Measurements from ENCODE around the gene SMAD7.

The SMAD7 gene

GRCh38 chr18:48988508-48989303 lies 37.9 kb upstream of the SMAD7 start:
- no peak for DNase-seq
- intact Hi-C loops (cut with DNase I): no loop called here

- DNase-seq: no peak
- intact Hi-C loops (cut with DNase I): no loop called here
Observed at GRCh38 chr18:48987821-48988220, 37.1 kb upstream of the SMAD7 start.

GRCh38 chr18:48986851-48987761 lies 36.3 kb upstream of the SMAD7 start:
- DNase-seq: no peak
- intact Hi-C loops (cut with DNase I): no loop called here

DNA sequence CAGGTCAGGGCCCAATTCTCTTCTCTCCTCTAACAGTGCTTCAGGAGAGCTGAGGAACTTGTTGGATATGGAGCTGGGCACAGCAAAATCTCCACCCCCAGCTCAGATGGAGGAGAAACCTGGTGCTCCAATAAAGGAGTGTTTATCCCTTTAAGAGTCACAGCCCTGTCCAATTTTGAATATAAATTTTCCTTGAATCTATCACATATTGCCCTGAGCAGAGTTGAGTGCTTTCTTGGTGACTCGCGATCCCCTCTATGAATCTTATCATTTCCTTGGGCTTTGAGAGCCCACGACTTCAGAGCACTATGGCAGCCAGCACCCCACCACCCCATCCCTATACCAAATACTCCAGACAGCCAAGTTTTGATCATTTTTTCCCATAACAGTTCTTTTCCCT lies 34.4 kb upstream of the SMAD7 start:
- DNase-seq: no peak
- intact Hi-C loops (cut with DNase I): no loop called here

DNA sequence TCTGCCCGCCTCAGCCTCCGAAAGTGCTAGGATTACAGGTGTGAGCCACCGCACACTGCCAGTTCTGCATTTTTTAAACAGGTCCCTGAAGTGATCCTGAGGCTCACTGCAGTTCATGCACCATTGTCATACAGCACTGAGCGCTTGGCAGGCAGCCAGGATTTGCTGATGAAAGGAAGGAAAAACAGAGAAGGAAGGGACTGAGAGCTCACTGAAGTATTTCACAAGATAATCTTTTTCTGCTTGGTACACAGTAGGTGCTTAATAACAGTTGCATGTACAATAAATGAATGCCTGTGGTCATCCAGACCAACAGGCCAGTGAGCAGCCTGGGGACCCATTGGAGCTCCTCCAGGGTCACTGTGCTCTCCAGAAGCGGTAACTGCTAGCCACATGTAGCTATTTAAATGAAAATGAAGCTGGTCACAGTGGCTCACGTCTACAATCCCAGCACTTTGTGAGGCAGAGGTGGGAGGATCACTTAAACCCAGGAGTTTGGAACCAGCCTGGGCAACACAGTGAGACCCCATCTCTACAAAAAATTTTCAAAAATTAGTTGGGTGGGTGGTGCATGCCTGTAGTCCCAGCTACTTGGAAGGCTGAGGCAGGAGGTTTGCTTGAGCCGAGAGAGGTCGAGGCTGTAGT lies 33.1 kb upstream of the SMAD7 start:
- peak in 37 of 42 donors; percentile 16 to 84 (median 43) for DNase-seq
- intact Hi-C loops (cut with DNase I): no loop called here

DNA sequence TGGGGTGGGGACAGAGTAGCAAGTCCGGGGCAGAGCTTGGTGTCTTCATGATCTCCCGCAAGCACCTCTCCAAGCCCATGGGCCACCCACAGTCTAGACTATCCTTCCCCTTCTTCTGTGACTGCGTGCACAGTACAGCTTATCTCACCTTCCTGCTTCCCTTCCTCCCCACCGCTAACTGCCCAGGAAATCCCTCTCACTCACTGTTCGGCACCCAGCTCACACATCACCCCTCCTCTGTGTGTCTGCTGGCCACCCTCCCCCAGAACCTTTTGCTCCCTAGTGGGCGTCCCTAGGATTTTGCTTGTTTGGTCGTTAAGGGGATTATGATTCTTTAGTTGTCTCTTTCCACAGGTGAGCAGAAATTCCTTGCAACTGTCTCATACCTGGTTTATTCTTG lies 31.5 kb upstream of the SMAD7 start:
- DNase-seq: no peak
- intact Hi-C loops (cut with DNase I): no loop called here

- no peak for DNase-seq
- intact Hi-C loops (cut with DNase I): no loop called here
Observed at GRCh38 chr18:48979944-48980890, 29.5 kb upstream of the SMAD7 start.

DNA sequence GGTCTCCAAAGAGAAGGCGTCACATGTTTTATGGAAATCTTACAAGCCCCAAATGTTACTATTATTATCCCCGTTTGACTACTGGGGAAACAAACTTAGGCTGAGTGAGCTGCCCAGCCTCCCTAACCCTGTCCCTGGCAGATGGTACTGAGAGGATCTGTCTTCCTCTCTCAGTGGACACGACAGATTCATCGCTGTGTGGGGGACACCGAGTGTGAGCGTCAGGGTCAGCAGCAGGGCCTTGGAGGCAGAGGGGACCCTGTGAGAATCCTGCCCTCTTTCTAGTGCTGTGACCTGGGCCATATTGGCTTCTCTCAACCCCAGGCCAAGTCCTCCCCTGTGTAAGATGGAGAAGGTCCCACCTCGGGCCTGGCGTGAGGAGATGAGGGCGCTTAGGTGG lies 27.1 kb upstream of the SMAD7 start:
- intact Hi-C loops (cut with DNase I): no loop called here
- DNase-seq: no peak

GRCh38 chr18:48975817-48976649 lies 25.3 kb upstream of the SMAD7 start:
- DNase-seq: peak in 34 of 42 donors; percentile 5 to 65 (median 38)
- intact Hi-C loops (cut with DNase I): loop anchor here (2.0 kb wide), 1 partner anchor 23 kb away; no protein-coding TSS in a partner anchor

GRCh38 chr18:48975120-48975816 lies 24.5 kb upstream of the SMAD7 start:
- intact Hi-C loops (cut with DNase I): loop anchor here (2.0 kb wide), 1 partner anchor 22 kb away; no protein-coding TSS in a partner anchor
- peak in 10 of 42 donors; percentile 10 to 42 (median 21) for DNase-seq

- DNase-seq: peak in 30 of 42 donors; percentile 18 to 64 (median 38)
- intact Hi-C loops (cut with DNase I): loop anchor here (2.0 kb wide), 1 partner anchor 22 kb away; no protein-coding TSS in a partner anchor
Observed at GRCh38 chr18:48974304-48975119, 23.7 kb upstream of the SMAD7 start.

DNA sequence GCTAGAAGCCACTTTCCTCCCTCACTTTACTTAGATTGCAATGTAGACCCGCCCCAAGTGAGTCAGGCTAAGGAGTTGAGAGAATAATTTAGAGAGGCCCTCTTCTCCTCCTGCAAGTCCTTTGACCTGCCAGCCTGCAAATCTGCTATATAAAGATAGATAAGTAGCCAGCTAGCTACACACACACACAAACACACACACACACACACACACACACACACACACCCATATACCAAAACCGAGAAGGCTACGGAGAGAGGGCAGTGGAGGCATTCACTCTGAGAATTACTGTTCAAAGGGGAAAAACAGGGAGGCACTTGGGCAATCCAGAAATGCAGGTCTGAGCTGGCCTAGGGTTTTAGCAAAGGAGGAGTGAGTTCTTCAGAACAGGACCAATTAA lies 23.0 kb upstream of the SMAD7 start:
- DNase-seq: no peak
- intact Hi-C loops (cut with DNase I): loop anchor here (2.0 kb wide), 1 partner anchor 21 kb away; no protein-coding TSS in a partner anchor

GRCh38 chr18:48968412-48969215 lies 17.8 kb upstream of the SMAD7 start:
- intact Hi-C loops (cut with DNase I): no loop called here
- DNase-seq: no peak

GRCh38 chr18:48967545-48967944 lies 16.8 kb upstream of the SMAD7 start:
- DNase-seq: no peak
- intact Hi-C loops (cut with DNase I): no loop called here

DNA sequence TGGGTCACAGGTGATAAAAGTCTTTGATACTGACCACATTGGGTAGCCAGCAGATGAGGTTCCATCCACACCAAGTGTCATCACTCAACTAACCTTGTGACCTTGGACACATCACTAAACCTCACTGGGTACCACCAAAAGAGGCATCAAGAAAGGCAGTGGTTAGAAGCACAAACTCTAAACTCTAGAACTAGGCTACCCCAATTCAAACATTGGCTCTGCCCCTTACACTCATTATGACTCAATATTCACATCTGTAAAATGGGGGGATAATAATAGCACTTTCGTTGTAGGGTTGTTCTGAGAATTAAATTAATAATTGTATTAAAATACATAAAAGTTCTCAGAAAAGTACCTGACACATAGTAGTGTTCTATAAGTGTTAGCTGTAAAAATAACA lies 15.8 kb upstream of the SMAD7 start:
- DNase-seq: no peak
- intact Hi-C loops (cut with DNase I): no loop called here

All from head of caudate nucleus (tissue), 42 donors.